GM11168 (cell line): ENCODE measurements around the gene B4GALT6.

ENCODE experiments used
- in situ Hi-C: fragments of 300-500 bp; cut with MboI; formaldehyde crosslinking; loops from one replicate; pipeline ENCODE4 v1.12.0; 2022; ENCODE audit warnings: low sequenced_read_pairs; ENCODE audit not compliant: unreplicated experiment

The B4GALT6 gene

DNA sequence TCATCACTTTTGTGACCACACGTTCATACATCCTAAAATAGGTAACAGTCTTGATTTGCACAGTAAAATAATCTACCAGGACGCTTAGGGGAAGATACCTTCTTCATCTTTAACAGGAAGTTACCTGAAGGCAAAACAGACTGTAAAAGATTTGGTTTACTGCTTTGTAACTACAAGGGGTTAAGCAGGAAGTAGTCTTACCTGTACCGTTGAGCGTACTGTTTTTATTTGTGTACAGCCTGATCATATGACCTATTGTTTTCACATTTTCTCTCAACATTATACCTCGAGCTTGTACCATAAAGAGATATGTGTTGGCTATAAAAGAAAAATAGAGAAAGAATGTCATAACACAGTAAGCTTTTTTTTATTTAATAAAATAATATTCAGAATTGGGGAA, 18.3 kb downstream of the B4GALT6 start:
- in situ Hi-C loops = no loop called here

DNA sequence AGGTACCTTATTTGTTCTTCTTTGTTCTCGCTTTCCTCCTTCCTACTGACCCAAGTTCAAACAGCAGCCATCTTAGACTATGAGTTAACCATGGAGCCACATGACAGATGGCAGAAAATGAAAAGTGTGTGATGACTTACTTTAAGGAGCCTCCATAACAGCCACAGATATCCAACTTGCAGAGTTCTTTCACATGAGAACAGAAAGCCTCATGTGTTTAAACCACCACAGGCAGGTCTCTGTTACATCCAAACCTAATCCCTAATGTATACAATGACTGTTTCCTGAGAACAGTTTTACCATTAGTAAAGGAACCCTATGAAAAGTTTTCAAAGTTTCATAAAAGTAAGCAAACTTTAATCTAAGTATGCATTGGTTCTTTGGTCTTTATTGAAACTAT, 20.3 kb downstream of the B4GALT6 start:
- in situ Hi-C loops = no loop called here

DNA sequence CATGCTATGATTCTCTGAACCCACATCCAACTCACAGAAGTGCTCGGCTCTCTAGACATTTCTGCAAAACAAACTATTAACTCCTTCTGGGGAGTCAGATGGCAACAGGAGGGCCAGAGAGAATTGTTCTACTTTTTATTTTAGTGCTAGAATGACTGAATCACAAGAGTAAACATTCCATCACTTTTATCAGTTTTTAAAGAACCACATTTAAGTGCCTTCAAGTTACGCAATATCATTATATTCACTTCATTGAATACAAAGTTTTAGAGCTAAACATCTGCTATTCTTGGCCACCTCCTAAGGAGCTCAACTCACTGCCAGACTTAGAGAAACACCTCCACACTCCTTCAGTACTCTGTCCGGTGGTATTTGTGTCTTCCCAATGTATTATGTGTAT, 22.4 kb downstream of the B4GALT6 start:
- in situ Hi-C loops = no loop called here

DNA sequence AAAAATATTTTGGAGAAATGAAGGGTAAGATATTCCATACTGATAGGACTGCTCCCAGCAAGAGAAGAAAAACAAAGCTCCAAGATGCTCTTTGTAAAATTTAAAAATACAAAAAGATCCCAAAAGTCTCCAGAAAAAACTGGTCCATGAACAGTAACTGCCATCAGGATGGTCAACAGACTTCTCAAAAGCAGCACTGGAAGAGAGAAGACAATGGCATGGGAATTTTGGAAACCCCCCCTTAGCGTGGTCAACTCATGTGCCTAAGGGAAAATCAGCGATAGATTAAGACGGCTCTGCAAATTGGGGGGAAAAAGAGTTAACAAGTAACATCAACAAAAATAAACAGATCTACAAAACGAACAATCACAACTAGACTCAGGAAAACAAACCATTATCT, 23.6 kb downstream of the B4GALT6 start:
- in situ Hi-C loops = no loop called here

DNA sequence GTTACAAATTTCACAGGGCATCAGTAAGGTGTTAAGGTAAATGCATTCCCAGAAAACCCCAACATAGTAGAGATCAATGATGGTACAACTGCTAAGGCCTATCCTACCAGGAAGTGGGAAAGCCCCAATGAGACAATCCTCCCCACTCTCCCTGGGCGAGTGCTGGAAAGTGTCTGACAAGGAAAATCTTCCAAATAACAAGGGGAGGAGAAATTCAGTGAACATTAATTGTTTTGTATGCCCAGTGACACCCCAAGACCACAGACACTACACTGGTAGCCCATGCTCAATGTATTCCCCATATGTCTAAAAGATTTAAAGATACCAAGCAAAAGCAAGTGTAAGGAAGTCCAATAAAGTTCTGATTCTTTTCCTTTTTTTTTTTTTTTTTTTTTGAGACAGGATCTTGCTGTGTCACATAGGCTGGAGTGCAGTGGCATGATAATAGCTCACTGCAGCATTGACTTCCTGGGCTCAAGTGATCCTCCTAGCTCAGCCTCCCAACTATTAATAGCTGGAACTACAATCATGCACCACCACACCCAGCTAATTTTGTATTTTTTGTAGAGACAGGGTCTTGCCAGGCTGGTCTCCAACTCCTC, 24.7 kb downstream of the B4GALT6 start:
- in situ Hi-C loops = no loop called here

DNA sequence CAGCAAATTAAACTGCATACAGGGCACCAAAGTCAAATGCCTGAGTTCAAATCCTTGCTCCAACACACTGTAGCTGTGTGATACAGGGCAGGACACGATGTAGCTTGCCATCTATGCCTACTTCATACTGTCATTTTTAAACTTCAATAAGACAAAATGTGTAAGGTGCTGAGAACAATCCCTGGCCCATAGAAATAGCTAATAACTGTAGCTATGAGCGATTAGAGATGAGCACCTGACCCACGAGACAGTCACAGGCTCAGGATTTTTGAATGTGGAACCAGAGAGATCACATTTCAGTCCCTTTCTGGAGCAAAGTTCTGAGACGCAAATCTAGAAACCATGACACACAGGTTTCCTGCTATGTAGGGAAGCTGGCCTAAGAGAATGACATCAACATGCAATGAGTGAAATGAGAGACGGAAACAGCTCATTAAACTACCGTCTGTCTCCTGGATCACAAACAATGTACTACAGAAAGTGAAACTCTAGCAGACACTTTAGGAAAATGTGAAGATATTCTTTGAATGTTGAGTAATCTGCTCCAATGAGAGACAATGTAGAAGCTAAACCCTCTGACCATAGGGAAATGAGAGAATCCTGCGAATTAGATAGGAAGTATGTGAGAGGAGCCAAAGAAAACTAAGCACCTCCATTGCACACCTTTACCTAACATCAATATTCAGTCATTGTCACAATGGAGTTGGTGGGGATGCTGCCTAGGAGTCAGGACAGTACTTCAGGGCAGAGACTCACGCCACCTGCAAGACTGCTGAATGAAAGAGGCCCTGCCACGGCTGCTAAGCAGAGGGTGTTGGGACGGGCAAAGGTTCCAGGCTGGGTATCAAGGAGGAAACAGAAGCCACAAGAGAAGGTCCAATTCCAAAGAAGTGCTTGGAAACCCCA, 25.5 kb downstream of the B4GALT6 start:
- in situ Hi-C loops = no loop called here

DNA sequence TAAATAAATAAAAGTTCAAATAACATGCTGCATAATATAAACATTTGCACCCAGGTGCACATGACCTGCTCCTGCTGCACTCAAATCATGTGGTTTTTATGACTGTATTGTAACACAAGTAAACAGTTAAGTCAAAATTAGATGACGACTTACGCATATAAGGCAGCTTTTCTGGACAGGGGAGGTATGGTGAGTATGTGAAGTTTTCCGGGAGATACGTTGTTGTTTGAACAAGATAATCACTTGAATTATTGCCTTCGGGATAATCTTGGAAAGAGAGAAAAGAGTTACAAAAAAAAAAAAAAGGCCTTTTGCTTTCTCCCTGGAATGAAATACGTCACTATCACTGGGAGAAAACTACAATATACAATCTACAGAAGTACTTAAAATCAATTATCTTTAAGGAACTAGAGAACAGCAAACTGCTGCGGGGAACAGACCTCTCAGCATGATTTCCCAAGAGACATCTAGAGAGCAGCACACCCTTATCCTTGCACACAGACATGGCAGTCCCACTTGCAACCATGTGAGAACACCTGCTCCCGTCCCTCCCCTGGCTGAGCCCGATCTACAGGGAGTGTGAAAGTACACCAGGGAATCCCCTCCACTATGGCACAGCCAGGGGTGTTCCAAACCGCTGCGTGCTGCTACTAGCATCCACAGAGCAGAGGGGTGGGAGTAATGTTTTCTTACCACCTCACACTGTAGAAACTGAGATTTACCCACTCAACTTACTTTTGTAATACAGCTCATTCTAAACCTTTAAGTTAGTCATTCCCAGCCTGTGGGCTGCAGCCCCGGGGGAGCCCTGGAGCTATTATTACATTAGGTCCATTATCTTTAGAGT, 26.3 kb downstream of the B4GALT6 start:
- in situ Hi-C loops = no loop called here

DNA sequence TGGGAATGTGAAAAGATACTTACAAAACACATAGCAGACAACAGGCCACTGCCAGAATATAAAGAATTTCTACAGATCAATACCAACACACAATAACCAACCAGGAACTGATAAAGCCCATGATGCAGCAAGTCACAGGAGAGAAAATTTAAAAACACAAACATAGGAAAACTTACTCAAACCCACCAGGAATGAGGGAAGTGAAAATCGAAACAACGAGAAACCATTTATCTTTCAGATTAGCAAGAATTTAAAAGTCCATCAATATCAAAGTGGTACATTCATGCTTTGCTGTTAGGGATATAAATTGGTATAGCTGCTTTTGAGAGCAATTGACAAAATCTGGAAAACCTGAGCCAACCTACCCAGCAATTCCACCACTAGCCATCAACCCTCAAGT, 27.6 kb downstream of the B4GALT6 start:
- in situ Hi-C loops = no loop called here

DNA sequence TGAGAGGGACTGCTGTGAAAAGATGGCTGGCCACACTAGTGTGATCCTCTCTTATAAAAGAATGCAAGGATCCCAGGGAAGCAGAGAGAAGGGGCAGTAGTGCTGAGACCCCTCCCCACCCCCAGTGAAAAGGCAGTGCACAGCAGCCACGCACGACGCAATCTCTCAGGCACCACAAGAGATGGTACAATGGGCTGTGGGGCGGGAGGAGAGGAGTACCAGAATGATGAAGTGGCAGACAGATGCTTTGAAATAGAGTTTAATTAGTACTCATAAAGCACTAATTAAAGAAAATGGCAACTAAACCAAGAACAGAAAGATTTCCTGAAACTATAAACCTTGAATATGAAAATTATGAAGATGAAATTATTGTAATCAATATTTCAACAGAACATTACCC, 29.0 kb downstream of the B4GALT6 start:
- in situ Hi-C loops = no loop called here

DNA sequence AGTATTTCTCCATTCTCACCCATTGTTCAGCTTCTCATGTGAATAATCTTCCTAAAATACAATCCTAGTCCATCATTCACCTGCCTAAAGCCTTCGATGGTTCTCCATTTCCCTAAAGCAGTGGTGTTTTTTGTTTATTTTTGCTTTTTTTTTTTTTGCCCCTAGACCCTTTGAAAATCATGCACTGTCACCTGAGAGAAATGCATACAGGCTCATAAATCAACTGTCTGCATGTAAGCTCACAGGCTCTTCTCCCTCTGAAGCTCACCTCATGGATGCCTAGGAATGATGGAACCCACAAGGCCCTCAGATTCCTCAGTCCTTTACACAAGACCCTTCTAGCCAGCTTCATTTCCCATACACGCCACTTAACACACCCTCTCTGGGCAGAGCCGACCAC, 31.5 kb downstream of the B4GALT6 start:
- in situ Hi-C loops = no loop called here

DNA sequence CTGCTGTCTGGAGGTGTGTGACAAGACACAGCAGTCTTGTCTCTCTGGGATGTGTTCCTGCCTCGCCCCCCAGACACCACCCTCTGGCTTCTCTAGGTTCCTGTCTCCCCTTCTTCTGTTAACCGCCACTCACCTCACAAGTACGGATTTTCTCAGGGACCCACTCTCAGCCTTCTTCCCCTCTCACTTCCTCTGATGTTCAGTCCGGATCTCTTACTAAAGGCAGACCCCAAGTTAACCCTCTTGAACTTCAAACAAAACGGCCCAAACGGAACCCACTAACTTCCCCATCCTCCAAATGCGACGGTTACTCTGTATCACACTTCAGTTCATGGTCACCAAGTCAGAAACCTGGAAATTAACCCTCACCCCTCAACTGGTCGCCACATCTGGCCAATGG, 32.0 kb downstream of the B4GALT6 start:
- in situ Hi-C loops = no loop called here

DNA sequence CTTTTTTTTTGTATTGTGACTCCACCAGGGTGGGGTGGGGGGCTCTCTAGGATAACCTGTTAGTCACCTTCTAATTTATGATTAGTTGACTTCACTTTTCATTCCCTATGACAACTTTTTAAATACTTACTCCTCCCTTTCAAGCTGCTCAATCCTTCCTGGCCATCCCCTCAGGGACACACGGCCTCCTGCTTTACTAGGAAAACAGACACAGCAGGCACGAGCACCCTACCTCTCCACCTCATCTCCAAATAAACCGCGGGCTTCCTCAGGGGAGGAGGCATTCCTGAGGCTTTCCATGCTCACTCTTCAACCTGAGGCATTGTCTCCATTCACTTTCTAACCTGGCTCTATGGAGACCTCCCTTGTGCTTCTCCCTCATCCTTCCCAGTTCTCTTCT, 33.0 kb downstream of the B4GALT6 start:
- in situ Hi-C loops = no loop called here

DNA sequence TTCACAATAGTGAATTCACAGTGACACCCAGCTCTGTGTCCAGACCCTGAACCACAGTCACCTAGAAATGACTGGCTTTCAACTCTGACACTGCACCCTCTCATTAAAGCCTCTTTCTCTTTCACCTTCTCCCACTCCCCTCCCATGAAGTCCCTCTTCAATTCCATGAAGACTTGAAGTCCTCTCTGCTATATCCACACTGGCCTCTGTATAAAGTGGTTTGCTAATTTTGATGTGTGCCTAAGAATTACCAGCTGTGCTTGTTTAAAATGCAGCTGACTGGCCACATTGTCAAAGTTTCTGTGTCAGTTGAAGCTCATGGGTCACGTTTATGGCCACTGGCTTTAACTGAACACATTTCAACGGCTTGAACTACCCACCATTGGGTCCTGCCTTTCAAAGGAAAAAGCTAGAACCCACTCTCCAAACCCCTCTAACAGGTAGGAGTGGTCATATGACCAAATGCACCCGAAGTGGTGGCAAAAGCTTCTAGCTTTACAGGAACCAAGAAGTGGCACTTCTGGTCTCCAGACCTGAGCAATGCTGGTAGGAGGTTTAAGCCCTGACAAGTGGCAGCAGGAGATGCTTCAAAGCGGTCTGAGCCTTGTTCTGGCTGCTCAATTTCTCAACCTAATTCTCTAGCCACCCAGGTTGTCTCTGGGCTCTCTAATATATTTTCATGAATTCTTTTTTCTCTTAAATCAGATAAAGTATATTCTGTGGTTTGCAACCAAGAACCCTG, 34.2 kb downstream of the B4GALT6 start:
- in situ Hi-C loops = no loop called here

DNA sequence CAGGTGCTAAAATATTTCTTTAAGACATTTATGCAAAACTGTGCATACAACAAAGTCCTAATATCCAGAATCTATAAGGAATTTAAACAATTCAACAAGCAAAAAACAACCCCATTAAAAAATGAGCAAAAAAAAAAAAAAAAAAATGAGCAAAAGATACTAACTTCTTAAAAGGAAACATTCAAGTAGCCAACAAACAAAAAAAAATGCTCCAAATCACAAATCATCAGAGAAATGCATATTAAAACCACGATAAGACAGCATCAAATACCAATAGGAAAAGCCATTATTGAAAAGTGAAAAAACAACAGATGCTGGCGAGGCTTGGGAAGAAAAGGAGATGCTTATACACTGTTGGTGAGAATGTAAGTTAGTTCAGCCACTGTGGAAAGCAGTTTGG, 34.9 kb downstream of the B4GALT6 start:
- in situ Hi-C loops = no loop called here

DNA sequence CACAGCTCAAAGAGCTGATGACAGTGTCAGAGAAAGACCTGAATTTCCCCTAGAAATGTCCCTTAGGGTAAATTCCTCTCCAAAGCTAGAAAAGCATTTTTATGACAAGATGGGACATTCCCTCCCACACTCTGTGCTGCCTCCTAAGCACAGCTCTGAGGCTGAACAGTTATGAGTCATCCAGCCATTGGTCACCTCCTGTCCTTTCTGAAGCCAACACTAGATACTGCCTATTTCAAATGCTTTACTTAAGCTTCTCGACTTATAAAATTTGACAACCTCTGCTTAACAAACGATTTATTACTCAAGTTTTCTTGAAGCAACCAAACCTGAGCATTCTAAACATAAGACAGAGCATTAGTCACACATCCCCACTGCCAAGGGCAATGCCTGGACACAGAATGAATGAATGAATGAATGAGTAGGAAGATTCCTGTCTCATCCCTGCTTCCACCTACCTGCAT, 35.4 kb downstream of the B4GALT6 start:
- in situ Hi-C loops = no loop called here

DNA sequence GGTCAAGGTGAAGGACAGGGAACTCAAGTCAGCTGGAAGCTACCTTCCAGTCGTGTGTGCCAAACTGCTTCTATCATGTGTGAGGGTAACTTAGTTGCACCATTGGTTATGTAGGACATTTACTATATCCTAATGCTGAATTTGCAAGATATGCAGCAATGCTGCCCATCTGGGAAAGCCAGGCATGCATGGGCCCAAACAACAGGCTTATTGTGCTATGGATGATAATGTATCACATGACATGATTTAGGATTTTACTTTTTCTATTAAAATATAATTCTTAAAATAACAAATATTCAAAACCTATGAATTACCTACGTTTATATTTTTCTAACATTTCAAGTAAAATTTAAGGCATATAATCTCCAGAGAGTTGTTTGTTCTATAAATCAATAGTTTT, 35.9 kb downstream of the B4GALT6 start:
- in situ Hi-C loops = no loop called here

DNA sequence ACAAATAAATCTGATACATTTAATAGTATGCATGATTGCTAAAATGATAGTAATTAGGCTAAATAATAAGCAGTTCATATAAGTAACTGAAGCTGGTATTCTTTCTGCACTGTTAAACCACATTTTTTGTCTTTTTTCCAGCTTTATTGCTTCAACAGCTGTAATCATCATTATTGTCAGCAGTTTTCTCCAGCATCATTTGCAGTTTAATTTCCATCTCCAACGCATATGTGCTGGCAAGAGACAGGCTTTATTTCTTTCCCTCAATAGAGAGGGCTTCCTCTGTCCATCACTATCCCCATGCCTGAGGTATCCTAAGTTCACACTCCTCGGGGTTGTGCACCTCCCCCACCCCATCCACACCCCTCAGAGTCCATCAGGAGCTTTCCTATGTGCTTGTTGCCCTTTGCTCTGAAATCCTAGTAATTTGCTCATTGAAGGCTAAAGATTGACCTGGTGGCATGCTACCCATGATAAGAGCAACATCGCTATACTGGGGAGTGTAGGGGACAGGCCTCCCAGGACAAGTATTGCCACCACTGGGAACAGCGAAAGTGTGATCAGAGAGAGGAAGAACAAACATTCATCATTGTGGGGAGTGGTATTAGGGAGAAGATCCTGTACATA, 37.1 kb downstream of the B4GALT6 start:
- in situ Hi-C loops = no loop called here

DNA sequence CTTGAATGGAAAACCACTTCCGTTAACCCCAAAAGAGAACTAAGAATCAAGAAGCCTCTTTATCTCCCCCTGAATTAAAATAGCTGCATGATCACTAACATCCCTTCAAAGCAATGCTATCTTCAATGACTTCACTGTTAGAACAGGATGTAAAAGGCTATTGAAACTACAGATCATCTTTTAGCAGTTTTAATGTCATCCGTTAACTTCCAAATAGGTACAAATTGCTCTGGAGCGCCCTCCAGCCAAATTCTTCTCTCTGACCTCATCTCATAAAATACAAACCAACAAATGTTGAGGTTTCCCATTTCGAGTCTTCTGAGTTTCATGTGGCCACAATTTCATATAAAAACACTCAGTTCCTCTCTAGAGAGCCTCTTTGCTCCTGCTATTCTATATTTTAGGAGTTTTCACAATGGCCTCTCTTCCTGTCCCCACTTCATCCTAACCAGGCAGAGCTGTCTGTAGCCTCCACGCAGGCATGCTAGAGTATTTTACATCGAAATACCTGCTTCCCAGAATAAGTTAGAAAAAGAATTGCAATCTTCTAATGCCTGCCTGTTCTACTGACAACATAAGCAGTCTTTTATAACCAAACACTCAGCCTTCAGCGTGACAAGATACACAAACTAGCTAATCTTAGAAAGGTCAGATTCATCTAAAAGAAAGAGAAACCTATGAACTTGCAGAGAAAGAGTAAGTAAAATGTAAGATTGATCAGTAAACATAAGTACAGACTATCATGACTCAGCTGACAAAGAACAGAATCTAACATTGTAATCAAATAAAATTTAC, 37.9 kb downstream of the B4GALT6 start:
- in situ Hi-C loops = no loop called here

DNA sequence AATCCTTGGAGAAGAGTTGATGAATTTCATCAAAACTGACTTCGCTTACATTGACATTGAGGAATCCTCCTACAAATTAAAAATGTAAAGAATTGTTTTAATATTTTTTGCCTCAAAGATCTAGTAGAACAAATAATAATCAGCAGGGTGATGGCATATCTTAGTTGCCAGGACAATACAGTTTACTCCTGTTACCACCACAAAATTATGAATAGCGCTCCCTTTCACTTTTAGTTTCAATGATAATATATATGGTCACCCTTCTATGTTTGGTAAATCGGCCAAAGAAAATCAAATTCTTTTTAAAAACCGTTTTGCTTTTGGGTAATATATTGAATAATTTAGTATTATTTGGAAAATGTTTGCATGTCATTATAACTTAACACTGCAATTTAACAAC, 39.0 kb downstream of the B4GALT6 start:
- in situ Hi-C loops = no loop called here
